ENCODE measurements around the gene LRRC41.

- no peak for TF ChIP-seq POLR2A (IDR thresholded peaks at IDR 0.05)
- TF ChIP-seq, protein P1, sequence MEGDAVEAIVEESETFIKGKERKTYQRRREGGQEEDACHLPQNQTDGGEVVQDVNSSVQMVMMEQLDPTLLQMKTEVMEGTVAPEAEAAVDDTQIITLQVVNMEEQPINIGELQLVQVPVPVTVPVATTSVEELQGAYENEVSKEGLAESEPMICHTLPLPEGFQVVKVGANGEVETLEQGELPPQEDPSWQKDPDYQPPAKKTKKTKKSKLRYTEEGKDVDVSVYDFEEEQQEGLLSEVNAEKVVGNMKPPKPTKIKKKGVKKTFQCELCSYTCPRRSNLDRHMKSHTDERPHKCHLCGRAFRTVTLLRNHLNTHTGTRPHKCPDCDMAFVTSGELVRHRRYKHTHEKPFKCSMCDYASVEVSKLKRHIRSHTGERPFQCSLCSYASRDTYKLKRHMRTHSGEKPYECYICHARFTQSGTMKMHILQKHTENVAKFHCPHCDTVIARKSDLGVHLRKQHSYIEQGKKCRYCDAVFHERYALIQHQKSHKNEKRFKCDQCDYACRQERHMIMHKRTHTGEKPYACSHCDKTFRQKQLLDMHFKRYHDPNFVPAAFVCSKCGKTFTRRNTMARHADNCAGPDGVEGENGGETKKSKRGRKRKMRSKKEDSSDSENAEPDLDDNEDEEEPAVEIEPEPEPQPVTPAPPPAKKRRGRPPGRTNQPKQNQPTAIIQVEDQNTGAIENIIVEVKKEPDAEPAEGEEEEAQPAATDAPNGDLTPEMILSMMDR (IDR thresholded peaks at IDR 0.05), result no peak
Observed at GRCh38 chr1:46274225-46275029, 29.0 kb downstream of the LRRC41 start.
